Coronary artery (tissue), 2 donors: ENCODE data around the gene CES3.

Experiments
- DNase-seq: peaks from one replicate; pipeline ENCODE4 v3.0.0-alpha.2; 2017; ENCODE audit warnings: low spot score
- H3K27ac ChIP-seq, 2 donors: fragments of 200-600 bp; sonication (generic); one replicate each; pipeline ENCODE4 v1.5.1; 2016 to 2019
- H3K4me3 ChIP-seq: fragments of 200-600 bp; sonication (generic); 2 replicates; pipeline ENCODE4 v1.5.1; 2016; ENCODE audit warnings: mild to moderate bottlenecking, moderate library complexity
- TF ChIP-seq, protein P1 (sequence below): fragments of 200-600 bp; sonication (generic); IDR thresholded peaks from one replicate; pipeline ENCODE4 v1.5.1; 2019; ENCODE audit warnings: antibody characterized with exemption

The CES3 gene

DNA sequence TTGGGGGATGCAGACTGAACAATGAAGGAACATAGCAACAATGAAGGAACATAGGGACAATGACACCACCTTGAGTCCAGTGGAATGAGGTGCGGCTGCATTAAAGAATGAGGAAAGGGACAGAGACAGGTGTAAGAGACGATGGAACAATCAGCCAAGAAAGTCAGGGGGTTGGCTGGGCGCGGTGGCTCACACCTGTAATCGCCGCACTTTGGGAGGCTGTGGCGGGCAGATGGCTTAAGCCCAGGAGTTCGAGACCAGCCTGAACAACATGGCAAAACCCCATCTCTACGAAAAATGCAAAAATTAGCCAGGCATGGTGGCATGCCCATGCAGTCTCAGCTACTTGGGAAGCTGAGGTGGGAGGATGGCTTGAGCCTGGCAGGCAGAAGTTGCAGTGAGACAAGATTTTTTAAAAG is 54.3 kb downstream of the CES3 start:
- DNase-seq, result peak; percentile 55
- Histone ChIP-seq H3K4me3 (no peak overlapping the region), H3K27ac (no peak overlapping the region)
- TF ChIP-seq, protein P1, sequence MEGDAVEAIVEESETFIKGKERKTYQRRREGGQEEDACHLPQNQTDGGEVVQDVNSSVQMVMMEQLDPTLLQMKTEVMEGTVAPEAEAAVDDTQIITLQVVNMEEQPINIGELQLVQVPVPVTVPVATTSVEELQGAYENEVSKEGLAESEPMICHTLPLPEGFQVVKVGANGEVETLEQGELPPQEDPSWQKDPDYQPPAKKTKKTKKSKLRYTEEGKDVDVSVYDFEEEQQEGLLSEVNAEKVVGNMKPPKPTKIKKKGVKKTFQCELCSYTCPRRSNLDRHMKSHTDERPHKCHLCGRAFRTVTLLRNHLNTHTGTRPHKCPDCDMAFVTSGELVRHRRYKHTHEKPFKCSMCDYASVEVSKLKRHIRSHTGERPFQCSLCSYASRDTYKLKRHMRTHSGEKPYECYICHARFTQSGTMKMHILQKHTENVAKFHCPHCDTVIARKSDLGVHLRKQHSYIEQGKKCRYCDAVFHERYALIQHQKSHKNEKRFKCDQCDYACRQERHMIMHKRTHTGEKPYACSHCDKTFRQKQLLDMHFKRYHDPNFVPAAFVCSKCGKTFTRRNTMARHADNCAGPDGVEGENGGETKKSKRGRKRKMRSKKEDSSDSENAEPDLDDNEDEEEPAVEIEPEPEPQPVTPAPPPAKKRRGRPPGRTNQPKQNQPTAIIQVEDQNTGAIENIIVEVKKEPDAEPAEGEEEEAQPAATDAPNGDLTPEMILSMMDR, result no peak

DNA sequence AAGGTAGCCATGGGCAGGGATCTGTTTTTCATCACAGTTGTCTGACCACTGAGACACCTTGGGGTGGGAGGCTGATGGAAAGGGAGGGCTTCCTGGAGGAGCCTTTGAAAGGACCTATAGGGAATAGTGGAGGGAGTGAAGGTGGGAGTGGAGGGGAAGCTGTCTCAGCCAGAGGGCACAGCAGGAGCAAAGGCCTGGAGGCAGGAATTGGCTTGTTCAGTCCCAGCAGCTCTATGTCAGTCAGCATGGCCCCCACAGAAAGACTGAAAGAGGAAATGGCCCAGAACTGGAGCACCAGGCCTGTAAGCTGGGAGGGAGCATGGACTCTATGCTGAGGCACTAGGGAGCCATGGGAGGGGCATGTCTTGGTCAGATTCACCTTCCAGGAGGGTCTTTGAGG is 55.1 kb downstream of the CES3 start:
- DNase-seq, result peak; percentile 29
- TF ChIP-seq, protein P1, result no peak
- no peak overlapping the region for H3K27ac ChIP-seq
- H3K4me3 ChIP-seq, result no peak overlapping the region

DNA sequence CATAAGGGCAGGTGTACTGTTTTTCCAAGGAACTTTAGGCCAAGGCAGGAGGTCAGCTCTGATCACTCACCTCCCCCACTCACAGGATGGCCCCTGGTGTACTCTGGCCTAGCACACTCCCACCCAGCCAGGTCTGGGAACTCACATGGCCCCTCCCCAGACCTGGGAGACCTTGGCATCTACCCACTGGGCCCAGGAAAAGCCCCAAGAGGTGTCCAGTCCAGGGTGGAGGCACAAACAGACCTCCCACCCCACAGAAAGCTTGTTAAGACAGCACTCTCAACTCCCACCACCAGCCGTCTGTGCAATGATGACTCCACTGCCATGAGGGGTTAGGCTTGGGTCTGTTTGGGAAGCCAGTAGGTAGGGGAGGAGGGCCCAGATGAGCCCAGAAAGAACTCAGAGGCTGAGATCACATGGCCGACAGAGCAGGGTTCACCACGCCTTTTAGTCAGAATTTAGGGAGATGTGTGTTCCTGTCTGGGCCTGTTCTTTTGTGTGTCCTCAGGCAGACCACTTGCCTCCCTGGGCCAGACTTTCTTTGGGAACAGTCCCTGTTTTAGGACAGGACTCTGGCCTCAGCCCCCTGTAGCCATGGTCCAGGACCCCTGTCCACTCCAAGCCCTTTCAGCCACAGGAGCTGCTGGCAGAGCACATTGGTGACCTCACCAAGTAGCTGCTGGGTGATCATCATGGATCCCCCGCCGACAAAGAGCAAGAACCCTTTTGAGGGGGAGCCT is 55.8 kb downstream of the CES3 start:
- TF ChIP-seq, protein P1, result no peak
- Histone ChIP-seq H3K27ac (no peak overlapping the region), H3K4me3 (no peak overlapping the region)
- DNase-seq, result peak; percentile 69

DNA sequence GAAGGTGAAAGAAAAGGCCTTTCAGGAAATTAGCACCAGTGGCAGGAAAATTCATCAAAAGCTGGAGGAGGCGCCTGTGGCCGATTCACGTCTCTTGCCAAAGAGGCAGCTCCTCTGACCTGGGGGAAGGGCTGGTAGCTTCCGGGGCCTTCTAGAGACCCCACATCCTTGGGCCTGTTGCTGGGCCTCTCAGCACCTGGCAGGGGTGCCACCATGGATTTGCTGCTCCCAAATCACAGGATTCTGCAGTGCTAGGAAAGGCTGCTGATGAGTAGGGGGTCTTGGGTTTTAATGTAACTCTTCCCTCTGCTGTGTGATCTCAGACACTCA is 56.3 kb downstream of the CES3 start:
- TF ChIP-seq, protein P1, result no peak
- Histone ChIP-seq H3K4me3 (no peak overlapping the region), H3K27ac (no peak overlapping the region)
- peak; percentile 55 for DNase-seq

DNA sequence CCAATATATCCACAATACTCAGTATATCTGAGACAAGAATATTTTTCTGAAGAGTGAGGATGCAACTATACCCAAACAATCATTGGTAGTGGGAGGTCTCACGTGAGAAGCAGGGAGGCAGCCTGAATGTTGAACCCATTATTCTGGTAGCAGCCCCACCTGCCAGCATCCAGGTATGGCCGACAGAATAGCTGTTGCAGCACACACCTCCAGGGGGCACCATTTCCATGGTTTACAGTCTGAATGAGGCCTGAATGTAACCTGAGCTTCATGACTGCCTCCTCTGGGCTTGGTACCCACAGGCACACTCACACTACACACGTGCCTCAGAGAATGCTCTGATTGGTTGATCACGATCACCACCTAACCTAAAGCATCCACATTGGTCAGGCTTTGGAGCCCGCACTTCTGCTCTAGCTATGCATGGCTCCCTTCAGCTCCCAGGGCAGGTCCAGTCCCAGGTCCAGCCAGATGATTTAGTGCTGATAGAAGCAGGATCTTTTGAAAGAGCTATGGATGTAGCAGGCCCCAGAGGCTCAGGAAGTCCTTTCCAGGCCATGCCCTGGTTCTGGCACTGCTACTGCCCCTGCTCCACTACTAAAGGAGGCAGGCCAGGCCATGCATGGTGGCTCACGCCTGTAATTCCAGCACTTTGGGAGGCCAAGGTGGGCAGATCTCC is 56.9 kb downstream of the CES3 start:
- Histone ChIP-seq H3K27ac (no peak overlapping the region), H3K4me3 (no peak overlapping the region)
- TF ChIP-seq, protein P1, result peak; percentile 16
- peak; percentile 59 for DNase-seq

DNA sequence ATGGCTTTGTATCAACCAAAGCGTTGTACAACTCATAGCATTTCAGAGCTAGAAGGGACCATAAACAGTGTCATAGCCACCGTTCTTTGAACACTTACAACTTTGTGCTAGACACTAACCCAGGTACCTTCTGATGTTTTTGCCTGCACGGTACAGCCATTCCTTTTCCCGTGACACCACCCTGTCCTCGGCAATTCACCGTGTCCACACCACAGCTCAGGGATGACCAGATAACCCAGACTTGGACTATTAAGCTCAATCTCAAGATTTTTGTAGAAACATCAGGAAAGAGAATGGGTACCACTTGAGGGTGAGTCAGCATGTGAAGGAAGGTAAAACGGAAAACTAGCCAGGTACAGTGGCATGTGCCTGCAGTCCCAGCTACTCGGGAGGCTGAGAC is 58.1 kb downstream of the CES3 start:
- Histone ChIP-seq H3K27ac (no peak overlapping the region), H3K4me3 (no peak overlapping the region)
- DNase-seq, result peak; percentile 45
- TF ChIP-seq, protein P1, result no peak

DNA sequence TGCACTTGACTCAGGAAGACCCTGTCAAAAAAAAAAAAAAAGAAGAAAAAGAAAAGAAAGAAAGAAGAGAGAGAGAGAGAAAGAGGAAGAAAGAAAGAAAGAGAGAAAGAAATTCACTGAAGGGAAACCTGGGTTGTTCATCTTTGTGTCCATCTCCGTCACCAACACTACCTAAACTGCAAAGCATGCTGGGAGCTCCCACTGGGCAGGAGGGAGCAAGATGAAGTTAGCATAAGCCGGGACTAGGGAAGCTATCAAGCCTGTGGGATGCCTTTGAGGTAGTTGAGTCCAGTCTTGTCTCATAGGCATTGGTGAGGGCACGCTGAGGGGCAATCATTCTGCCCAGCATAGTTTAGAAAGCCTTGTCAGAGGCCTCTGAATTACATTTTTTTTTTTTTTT is 60.3 kb downstream of the CES3 start:
- TF ChIP-seq, protein P1, result no peak
- H3K27ac ChIP-seq, result no peak overlapping the region
- no peak overlapping the region for H3K4me3 ChIP-seq
- peak; percentile 33 for DNase-seq
